Hepatocyte (in vitro differentiated cells): ENCODE results near the gene TAF4.

ENCODE experiments used
- CTCF ChIP-seq: fragments of 200-600 bp; sonication (generic); IDR thresholded peaks from 2 replicates; pipeline ENCODE4 v1.5.1; 2016; ENCODE audit warnings: antibody characterized with exemption, mild to moderate bottlenecking; ENCODE audit not compliant: poor library complexity
- EZH2 ChIP-seq: fragments of 200-600 bp; sonication (generic); IDR thresholded peaks from 2 replicates; pipeline ENCODE4 v1.6.1; 2016; ENCODE audit warnings: antibody characterized with exemption, mild to moderate bottlenecking, borderline replicate concordance

GRCh38 chr20:61935926-61936700, 129.6 kb downstream of the TAF4 start:
- TF ChIP-seq CTCF (no peak), EZH2 (no peak)
